VCaP (cell line): Measurements from ENCODE around the gene PITPNC1.
"Not testable (repeated sequence)": the region's sequence is repeated elsewhere in the genome, so short reads cannot be mapped to it uniquely, and the experiment has no call there.

ENCODE experiments used
- H3K27ac ChIP-seq: fragments of 450-650 bp; 2 replicates; pipeline ENCODE4 v1.5.1; 2017
- TF ChIP-seq, protein P1 (sequence below): fragments of 450-650 bp; conservative IDR thresholded peaks from 2 replicates; pipeline ENCODE4 v1.5.1; 2017; ENCODE audit warnings: mild to moderate bottlenecking, moderate library complexity

PITPNC1 gene

DNA sequence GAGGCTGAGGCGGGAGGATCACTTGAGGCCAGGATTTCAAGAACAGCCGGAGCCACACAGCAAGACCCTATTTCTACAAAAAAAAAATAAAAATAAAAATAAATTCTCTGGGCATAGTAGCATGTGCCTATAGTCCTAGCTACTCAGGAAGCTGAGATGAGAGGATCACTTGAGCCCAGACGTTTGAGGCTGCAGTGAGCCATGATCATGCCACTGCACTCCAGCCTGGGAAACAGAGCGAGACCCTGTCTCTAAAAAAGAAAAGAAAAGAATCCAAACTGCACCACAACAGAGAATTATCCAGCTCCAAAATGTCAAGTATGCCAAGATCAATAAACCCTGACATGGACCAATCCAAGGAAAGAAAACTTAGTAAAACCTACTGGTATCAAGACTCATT, 261.8 kb downstream of the PITPNC1 start:
- peak overlapping the region; percentile 97 for H3K27ac ChIP-seq
- TF ChIP-seq, protein P1, sequence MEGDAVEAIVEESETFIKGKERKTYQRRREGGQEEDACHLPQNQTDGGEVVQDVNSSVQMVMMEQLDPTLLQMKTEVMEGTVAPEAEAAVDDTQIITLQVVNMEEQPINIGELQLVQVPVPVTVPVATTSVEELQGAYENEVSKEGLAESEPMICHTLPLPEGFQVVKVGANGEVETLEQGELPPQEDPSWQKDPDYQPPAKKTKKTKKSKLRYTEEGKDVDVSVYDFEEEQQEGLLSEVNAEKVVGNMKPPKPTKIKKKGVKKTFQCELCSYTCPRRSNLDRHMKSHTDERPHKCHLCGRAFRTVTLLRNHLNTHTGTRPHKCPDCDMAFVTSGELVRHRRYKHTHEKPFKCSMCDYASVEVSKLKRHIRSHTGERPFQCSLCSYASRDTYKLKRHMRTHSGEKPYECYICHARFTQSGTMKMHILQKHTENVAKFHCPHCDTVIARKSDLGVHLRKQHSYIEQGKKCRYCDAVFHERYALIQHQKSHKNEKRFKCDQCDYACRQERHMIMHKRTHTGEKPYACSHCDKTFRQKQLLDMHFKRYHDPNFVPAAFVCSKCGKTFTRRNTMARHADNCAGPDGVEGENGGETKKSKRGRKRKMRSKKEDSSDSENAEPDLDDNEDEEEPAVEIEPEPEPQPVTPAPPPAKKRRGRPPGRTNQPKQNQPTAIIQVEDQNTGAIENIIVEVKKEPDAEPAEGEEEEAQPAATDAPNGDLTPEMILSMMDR: no peak

DNA sequence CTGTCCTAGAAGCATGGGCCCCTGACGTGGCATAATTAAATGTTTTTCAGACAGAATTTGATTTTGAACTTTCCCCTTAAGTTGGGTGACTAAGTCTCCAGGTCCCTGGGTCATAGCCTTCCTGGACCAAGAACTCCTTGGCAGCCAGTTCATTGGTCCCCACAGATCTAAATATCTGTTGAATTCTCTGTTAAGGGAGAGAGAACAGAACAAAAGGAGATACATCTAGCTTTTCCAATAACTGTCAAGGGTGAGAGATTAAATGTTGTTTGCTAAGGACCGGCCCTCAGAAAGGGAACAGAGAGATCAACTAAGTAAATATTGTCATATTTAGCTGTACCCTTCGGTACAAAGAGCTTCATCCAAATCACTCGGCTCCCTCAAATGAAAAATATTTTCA, 262.5 kb downstream of the PITPNC1 start:
- H3K27ac ChIP-seq: peak overlapping the region; percentile 97
- TF ChIP-seq, protein P1: no peak

DNA sequence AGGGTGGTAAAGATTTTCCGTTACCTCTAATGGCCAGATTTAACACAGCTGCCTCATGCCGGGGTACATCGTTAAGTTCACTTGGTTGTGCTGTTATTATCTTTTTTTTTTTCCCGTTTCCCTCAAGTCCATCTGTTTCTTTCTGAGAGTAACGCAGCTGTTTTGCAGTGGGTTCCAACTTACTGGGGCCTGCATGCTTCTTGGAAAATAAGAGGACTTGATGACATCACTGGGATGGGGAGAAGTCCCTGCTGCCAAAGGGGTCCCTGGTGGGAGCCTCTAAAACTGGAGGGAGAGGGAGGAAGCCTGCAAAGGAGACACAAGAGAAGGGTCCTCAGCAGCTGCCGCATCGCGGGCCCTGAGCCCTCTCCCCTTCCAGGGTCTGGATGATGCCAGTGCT, 262.9 kb downstream of the PITPNC1 start:
- TF ChIP-seq, protein P1: no peak
- H3K27ac ChIP-seq: peak overlapping the region; percentile 97

DNA sequence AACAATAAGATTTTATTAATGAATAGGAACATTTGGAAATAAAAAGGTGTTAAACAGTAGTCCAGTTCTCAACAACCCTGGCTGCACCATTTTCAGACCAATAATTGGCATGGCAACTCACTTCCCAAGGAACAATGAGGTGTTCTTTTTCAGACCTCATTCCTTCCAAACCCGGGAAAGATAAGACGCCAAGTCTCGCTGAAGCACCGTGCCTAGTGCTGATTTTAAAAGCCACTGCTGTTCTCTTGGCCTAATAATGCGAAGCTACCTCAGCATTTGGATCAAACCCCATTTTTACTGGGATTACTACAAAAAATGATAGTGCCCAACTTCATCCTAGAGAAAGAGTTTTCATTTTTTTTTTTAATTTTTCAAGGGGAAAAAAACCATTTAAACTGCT, 265.4 kb downstream of the PITPNC1 start:
- H3K27ac ChIP-seq: peak overlapping the region; percentile 97; the same call in 1 of the 2 replicates
- TF ChIP-seq, protein P1: no peak

DNA sequence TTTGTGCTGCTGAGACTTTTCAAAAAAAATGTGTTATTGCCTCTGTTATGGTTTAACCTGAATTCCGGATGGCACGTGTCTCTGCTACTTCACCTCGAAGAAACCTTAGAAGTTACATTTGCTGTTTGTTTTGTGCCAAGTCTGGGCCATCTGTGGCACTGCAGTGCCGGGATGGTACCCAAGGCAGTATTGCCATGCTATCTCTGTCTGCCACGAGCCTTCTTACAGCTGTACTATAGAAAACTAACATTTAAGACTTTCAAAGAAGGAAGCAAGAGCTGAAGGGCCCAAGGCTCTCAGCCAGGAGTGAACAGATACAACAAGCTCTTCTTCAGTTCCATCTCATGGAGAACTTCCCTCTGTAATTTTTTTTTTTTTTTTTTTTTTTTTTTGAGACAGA, 267.0 kb downstream of the PITPNC1 start:
- H3K27ac ChIP-seq: no peak overlapping the region
- TF ChIP-seq, protein P1: no peak

DNA sequence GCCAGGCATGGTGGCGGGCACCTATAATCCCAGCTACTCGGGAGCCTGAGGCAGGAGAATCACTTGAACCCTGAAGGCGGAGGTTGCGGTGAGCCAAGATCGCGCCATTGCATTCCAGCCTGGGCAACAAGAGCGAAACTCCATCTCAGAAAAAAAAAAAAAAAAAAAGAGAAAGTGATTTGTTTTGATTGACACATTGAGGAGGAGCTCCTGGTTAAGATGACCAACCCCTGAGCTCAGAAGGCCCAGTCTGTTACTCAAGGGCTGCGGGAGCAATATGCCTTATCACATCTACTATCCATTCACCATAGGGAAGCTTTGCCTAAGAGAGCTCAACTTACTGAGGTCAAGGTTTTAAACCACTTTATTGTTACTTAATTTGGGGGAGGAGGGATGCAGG, 268.1 kb downstream of the PITPNC1 start:
- not testable (repeated sequence) for H3K27ac ChIP-seq

DNA sequence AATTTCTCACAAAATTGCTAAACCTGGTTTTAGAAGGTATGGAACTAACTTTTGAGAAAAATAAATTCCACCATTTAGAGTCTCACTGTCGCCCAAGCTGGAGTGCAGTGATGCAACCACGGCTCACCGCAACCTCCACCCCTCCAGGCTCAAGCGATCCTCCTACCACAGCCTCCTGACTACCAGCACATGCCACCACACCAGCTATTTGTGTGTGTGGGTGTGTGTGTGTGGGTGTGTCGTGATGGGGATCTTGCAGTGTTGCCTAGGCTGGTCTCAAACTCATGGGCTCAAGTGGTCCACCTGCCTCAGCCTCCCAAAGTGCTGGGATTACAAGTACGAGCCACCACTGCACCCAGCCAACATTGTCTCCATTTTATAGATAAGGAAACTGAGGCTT, 269.4 kb downstream of the PITPNC1 start:
- no peak overlapping the region for H3K27ac ChIP-seq
- TF ChIP-seq, protein P1: no peak

DNA sequence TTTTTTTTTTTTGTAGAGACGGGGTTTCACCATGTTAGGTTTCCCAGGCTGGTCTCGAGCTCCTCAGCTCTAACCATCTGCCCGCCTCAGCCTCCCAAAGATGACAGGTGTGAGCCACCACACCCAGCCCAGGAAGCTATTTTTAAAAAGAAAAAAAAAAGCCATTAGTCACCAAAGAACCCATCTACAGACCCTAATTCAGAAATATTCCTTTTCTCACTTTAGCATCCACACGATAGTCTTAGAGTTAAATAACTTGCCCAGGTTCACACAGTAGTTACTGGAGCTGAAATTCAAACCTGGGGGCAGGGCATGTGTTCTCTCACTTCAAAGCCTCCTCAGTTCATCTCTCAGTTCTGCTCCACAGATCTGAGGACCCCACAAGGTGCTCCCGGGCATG, 270.4 kb downstream of the PITPNC1 start:
- H3K27ac ChIP-seq: no peak overlapping the region
- TF ChIP-seq, protein P1: no peak
